Inflammatory macrophage (primary cell): ENCODE results near the gene NEUROG1.

ENCODE experiments used
- DNase-seq, 2 donors: peaks; one replicate each; pipeline ENCODE4 v3.0.0-alpha.2; 2020 to 2022

Gene NEUROG1

GRCh38 chr5:135493406-135494180 lies 42.2 kb downstream of the NEUROG1 start:
- peak; percentile 84 to 91 for DNase-seq

DNA sequence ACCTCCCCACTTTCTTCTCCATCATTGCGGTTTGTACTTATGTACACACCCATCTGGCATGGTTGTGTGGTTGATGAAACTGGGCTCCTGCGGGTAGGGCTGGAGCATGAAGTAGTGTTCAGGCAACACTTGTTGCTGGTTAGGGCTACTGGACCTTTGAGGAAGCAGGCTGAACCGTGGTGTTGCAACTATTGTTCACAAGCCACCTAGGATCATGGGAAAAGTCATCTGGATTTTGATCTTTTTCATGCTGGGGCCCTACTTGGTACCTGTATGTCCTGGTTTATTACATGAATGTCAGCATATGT lies 43.5 kb downstream of the NEUROG1 start:
- peak; percentile 24 to 35 for DNase-seq

- no peak for DNase-seq
Observed at GRCh38 chr5:135491552-135492318, 44.0 kb downstream of the NEUROG1 start.

GRCh38 chr5:135491038-135491551 lies 44.7 kb downstream of the NEUROG1 start:
- no peak for DNase-seq

- peak in 1 of 2 donors; percentile 56 for DNase-seq
Observed at GRCh38 chr5:135490245-135491037, 45.3 kb downstream of the NEUROG1 start.

GRCh38 chr5:135489466-135490244 lies 46.1 kb downstream of the NEUROG1 start:
- DNase-seq = no peak

DNA sequence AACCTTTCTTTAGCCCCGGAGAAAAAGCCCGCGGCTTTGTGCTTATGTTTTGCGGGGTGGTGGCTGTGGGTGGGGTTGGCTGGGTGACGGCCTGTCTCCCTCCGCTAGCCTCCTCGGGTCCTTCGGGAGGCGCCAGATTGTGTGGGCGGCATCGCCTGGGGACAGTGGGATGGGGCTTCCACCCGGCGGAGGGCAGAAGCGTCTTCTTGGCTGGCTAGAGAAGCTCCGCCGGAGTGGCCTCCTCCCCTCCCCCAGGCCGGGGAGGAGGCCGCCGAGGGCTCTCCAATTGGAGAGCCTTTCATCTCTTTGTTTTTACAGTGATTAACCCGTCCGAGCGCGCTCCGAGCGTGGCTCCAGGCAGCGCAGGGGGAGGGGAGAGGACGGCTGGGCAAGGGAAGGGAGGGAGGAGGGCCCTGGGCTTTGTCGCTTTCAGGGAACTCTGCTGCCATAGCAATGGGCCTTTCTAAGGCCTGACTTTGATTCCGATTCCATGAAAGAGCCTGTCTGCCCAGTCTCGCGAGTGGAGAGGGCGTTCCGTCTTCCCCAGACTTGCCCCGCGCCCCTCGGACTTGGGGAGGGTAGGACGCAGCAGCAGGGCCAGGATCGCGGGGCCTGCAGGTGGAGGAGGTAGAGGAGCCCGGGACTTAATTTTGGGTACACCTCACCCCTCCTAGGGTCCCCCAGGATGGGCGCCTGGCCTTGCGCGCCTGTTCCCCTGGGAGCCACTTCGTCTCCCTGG lies 46.9 kb downstream of the NEUROG1 start:
- no peak for DNase-seq

DNA sequence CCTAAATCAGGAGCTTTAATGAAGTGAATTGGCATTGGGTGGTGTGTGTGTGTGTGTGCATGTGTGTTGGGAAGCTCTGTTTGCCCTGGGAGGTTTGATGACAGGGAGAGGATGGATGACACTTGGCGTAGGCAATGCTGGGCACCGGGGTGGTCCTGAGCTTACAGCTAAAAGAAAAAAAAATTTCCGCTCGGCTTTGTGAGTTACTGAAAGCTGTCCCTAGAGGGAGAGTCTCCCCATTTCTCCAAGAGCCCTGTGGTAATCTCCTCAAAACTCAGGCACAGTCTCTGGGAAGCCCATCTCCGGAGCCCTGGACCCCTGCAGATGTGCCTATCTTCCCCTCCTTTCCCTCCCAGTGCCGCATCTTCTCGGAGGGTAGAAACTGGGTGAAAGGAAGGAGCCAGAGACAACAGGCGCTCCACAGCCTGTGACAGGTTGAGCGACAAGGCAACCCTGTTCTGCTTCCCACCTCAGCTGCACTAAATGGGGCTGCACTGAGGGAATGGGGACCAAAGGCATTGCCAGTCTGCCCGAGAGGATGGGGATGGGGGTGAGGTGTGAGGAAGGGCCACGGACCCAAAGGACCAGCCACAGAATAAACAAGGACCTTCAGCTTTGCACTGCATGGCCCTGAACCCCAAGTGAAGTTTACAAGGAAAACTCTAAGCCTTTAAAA lies 47.8 kb downstream of the NEUROG1 start:
- DNase-seq = no peak

- no peak for DNase-seq
Observed at GRCh38 chr5:135487037-135487395, 48.7 kb downstream of the NEUROG1 start.

DNA sequence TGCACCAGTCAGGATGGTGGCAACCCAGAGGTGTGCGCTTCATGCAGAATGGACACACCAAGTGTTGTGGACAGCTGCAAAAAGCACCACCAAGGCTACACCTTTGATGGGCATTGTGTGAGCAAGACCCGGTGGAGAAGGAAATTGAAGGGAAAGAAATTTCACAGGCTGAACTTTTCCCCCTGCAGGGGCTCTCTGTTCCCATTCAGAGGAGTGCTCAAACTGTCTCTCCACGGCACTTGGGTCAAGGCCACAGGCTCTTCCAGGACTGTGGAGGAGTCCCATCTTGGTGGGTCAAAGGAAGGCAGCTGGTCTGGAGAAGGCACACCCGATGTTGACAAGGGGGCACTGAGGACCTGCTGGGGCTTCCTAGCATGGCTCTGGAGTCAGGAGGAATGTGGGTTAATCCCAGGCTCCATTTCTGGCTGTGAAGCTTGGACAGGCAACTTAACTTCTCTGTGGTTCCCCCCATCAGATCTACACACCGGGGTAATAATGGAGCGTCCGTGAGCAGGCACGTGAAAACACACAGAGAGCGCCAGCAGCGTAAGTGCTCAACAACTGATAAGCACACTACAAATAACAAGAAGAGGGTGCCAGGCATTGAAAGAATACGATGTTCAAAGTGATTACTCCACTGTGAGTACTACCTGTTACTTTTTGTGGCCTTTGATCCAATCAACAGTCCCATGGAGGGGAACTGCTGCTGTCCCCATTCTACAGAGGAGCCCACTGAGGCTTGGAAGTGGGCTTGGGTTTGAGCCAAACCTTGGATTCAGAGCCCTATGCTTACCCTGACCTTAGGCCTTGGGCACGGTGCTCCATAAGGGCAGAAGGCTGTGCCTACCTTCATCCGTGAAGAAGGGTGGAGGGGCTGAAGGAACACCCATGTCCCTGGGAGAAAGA lies 49.4 kb downstream of the NEUROG1 start:
- no peak for DNase-seq

DNA sequence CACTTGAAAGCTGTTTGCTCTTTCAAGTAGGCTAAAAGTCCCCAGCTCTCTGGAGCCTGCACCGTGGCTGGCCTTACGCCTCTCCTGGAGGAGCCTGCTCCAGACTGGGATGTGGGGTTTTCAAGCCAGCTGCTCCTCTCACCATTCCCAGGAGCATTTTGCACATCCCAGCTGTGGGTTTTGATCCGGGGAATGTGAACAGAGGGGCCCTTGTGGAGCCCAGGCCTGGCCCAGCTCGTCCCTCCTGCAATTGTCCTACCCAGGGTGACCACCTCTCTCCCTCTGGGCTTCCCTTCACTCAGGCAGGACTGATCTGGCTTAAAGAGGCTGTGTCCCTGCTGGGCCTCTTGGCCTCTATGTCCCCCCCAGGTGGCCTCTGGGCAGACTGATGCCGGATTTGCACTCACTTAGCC lies 51.1 kb downstream of the NEUROG1 start:
- DNase-seq = no peak
